ENCODE measurements around the gene GARIN5B. TPM values are rescaled to one million over a fixed set of nuclear protein-coding genes. Genes with fewer than 3 reads are reported as not detected.
"Not testable (repeated sequence)": the region's sequence is repeated elsewhere in the genome, so short reads cannot be mapped to it uniquely, and the experiment has no call there.

The GARIN5B gene
- polyA plus RNA-seq, 3 donors, result 0.06 TPM; not detected in 2

DNA sequence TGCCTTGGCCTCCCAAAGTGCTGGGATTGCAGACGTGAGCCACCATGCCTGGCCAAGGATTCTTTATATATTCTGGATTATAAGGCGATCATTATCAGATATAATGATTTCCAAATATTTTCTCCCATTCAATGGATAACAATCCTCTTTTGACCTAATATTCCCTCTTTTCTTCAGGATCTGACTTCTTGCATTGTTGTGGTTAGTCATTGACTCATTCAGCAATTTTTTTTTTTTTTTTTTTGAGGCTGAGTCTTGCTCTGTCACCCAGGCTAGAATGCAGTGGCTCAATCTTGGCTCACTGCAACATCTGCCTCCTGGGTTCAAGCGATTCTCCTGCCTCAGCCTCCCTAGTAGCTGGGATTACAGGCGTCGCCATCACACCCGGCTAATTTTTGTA is 33.3 kb downstream of the GARIN5B start:
- DNase-seq (ENCODE audit: low read depth in 3 of 3, low spot score in 2 of 3), result not testable (repeated sequence)

DNA sequence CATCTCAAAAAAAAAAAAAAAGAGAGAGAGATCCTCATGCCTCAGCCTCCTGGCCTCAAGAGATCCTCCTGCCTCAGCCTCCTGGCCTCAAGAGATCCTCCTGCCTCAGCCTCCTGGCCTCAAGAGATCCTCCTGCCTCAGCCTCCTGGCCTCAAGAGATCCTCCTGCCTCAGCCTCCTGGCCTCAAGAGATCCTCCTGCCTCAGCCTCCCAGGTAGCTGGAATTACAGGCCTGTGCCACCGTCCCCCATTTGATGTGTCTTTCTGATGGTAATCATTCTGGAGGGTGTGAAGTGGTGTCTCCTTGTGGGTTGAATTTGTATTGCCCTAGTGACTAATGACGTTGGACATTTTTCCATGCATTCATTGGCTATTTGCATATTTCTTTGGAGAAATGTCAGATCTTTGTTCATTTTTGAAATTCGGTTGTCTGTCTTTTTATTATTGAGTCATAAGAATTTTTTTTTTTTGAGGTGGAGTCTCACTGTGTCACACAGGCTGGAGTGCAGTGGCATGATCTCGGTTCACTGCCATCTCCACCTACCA is 34.2 kb downstream of the GARIN5B start:
- not testable (repeated sequence) for DNase-seq (ENCODE audit: low read depth in 3 of 3, low spot score in 2 of 3)

- DNase-seq (ENCODE audit: low read depth in 3 of 3, low spot score in 2 of 3), result no peak
Measured at GRCh38 chr19:55325172-55325571, 37.9 kb downstream of the GARIN5B start, which contains the start of gene TMEM150B. TSS of gene TMEM150B (minus strand) at chr19:55325341. CDS start at chr19:55321036, 4,305 bp downstream.

GRCh38 chr19:55324662-55325061 is 38.4 kb downstream of the GARIN5B start:
- DNase-seq (ENCODE audit: low read depth in 3 of 3, low spot score in 2 of 3), result no peak

GRCh38 chr19:55322204-55322885 is 40.7 kb downstream of the GARIN5B start:
- DNase-seq (ENCODE audit: low read depth in 3 of 3, low spot score in 2 of 3), result no peak

- DNase-seq (ENCODE audit: low read depth in 3 of 3, low spot score in 2 of 3), result no peak
Measured at GRCh38 chr19:55321466-55322137, 41.5 kb downstream of the GARIN5B start.

DNA sequence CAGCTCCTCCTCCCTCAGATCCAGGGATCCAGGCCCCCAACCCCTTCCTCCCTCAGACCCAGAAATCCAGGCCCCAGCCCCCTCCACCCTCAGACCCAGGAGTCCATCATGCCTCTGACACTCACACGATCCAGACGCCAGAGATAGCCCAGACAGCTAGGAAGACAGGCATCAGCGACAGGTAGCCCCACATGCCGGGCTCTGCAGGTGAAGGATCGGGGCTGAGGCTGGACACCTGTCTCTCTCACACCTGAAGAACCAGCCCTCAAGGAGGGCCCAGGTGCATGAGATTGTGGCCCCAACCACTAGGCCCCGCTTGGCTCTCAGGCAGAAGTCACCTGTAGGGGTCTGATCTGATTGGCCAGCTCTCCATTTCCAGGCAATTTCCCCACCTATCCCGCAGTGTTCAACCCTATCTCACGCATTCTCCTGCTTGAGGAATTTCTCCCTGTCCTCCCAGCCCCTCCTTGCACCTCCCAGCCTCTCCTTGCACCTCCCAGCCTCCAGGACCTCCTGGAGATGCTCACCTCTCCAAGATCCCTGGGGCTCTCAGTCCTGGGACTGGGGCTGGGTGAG is 42.1 kb downstream of the GARIN5B start:
- DNase-seq (ENCODE audit: low read depth in 3 of 3, low spot score in 2 of 3), result no peak

DNA sequence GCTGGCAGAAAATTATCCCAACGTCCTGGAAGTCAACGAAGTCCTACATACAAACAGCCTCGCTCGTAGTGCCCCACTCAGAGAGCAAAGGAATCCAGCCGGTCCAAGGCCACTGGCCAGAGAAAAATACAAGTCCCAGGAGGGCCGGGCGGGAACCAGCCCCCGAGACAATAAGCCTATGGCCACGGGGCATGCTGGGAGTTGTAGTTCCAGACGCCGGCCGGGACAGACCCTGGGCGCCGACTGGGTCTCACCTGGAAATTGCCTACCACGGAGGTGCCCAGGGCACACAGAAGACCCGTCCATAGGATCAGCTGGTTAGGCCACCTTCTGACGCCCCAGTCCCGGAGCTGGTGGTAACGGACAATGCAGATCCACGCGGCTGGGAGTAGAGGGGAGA is 43.3 kb downstream of the GARIN5B start:
- DNase-seq (ENCODE audit: low read depth in 3 of 3, low spot score in 2 of 3), result no peak

DNA sequence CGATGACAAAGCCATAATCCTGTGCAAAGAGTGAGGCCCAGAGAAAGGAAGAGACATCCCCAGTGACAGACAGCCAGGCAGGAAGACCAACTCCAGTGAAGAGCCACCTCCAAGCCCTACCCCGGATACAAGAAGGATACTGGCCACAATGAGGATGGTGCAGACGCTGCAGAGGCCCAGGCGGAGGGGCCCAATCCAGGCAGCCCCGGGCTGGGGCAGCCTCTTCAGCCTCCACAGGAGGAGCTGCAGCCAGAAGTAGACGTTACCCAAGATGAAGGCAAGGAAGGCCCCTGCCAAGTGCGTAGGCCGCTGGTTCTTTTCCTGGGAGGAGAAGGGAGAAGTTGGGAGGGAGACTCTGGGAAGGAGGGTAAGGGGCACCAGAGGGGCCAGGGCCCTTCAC is 46.4 kb downstream of the GARIN5B start:
- no peak for DNase-seq (ENCODE audit: low read depth in 3 of 3, low spot score in 2 of 3)

DNA sequence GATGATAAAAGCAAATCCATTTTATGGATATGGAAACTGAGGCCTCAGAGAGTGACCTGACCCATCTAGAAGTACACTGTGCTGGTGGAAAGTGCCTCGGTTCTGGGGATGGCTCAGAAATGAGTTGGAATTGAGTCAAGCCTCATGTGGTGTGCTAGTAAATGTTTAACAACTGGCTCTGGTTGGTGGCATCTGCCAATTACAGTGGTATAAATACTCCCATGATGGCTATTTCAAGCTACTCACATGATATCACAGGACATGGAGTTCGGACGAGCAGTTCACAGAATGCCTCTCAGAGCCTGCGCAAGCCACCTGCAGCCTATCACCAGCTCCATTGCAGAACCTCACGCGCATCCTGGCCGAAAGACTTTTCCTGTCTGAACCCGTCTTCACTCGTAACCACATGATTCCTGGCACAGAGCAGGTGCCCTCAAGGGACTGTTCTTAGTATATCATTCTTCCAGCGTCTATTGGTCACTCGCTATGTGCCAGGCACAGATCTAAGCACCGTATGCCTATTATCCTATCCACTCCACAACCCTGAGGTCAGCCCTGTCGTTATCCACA is 47.0 kb downstream of the GARIN5B start:
- DNase-seq (ENCODE audit: low read depth in 3 of 3, low spot score in 2 of 3), result no peak

- no peak for DNase-seq (ENCODE audit: low read depth in 3 of 3, low spot score in 2 of 3)
Measured at GRCh38 chr19:55314396-55314795, 48.7 kb downstream of the GARIN5B start.

DNA sequence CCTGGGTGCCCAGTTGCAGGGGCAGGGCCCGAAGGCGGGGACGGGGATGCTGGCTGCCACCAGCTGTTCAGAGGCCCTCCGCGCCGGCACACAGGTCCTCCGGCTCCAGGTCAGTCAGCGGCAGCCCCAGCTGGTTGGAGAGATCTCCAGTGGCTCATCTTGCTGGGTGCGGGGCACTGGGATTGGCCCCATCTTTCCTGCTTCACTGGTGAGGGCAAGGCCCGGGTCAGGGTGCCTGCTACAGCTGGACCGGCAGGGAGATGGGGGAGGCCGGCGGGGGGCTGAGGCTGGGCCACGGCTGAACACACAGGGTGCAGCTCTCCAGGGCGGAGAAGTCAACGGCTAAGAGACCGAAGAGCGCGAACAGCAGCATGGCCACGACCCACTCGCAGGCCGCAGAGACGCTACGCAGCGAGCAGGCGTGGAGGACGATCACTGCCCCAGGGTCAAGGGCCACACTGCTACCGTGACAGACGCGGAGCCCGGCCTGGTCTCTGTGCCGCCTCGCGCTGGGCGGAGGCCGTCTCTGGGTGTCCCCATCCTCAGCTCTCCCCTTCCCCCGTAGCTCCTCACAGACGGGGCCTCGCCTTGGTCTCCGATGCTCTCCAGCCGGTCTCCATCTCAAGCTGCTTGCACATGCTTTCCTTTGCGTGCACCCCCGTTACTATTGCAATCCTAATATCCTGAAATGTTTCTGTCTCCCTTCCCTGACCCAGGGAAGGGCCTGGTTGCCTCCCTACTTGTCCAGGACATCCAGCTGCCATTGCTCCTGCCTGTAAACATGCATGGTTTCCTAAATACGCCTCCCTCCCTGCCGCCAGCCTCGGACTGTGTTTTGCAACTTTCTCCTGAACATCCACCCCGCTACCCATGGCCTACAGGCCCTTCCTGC is 50.2 kb downstream of the GARIN5B start:
- no peak for DNase-seq (ENCODE audit: low read depth in 3 of 3, low spot score in 2 of 3)

GRCh38 chr19:55311797-55312196 is 51.3 kb downstream of the GARIN5B start:
- DNase-seq (ENCODE audit: low read depth in 3 of 3, low spot score in 2 of 3), result no peak

GRCh38 chr19:55311397-55311796 is 51.7 kb downstream of the GARIN5B start:
- no peak for DNase-seq (ENCODE audit: low read depth in 3 of 3, low spot score in 2 of 3)

DNA sequence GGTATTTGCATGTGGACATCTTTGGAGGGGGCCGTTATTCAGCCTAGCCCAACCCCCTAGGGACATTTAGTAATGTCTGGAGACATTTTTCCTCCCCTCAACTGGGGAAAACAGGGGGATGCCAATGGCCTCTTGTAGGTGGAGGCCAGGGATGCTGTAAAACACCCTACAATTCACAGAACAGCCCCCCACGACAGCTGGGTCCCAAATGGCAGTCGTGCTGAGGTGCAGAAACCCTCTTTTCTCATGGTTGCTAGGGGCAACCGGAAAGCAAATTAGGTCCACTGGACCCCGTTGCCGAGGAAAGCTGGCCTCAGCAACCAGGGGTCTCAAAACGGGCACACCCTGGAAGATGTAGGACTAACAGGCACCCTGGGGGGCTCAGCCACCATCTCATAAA is 52.6 kb downstream of the GARIN5B start:
- DNase-seq (ENCODE audit: low read depth in 3 of 3, low spot score in 2 of 3), result no peak

DNA sequence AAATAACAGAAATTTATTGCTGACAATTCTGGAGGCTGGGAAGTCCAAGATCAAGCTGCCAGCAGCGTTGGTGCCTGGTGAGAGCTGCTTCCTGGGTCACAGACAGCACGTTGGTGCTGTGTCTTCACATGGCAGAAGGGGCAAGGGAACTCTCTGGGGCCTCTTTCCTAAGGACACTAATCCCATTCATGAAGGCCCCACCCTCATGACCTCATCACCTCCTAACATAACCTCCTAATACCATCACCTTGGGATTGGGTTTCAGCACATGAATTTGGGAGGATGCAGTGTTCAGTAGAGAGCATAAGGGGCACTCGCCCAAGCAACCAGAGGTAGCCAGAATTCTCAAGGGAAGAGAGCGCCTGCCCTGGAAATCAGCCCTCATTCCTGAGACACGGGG is 53.6 kb downstream of the GARIN5B start:
- DNase-seq (ENCODE audit: low read depth in 3 of 3, low spot score in 2 of 3), result no peak

DNA sequence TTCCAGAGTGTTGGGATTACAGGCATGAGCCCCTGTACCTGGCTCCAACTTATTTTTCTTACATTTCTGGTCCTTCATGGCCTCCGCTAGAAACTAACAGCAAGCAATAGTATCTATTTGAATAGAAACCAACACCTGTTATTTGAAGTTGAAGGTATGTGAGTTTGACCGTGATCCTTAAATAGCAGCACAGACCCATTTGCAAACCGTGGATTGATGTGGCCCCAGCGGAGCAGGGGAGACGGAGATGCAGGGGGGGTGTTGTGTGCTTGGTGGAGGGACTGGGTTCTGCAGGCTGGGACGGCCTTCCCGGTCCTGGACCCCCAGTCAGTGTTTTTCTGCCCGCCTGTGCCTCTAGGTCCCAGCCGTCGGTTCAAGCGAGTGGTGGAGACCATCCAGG is 54.8 kb downstream of the GARIN5B start:
- no peak for DNase-seq (ENCODE audit: low read depth in 3 of 3, low spot score in 2 of 3)

DNA sequence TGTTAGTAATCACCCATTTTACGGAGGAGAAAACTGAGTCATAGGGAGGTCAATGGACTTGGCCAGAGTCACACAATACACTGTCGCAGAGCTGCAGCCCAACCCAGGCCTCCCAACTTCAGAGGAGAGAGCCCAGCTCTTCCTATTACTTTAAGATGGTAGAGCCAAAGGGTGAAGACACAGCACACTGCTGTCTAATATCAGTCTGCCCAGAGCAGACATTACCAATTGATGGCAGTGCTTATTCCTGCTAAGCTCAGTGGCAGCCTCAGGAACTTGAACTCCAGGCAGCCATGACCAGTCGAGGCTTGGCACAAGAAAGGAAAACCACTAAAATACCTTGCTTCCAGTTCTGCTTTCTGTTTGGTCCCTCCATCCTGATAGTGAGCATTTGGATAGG is 56.3 kb downstream of the GARIN5B start:
- DNase-seq (ENCODE audit: low read depth in 3 of 3, low spot score in 2 of 3), result no peak

- no peak for DNase-seq (ENCODE audit: low read depth in 3 of 3, low spot score in 2 of 3)
Measured at GRCh38 chr19:55305983-55306562, 57.0 kb downstream of the GARIN5B start.

DNA sequence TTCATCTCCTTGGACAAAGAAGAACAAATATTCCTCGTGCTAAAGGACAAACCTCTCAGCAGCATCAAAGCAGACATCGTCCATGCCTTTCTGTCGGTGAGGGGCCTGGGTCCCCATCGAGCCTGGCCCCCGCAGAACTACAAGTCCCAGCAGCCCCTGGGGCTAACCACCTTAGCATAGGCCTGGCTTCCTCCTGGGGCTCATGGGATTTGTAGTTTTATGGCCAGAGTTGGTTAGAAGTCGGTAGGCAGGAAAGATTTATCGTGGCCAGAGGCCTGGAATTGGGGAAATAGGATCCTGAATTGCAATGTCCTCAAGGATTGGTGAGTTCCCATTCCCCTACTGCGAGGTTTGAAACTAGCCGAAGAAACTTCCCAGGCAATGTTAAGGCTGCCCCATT is 57.6 kb downstream of the GARIN5B start:
- DNase-seq (ENCODE audit: low read depth in 3 of 3, low spot score in 2 of 3), result no peak
